Calu3 (cell line): ENCODE data around the gene FRAS1. TPM values are rescaled to one million over a fixed set of nuclear protein-coding genes. Genes with fewer than 3 reads are reported as not detected.

Experiments used
- BruUV-seq: library from RNA; stranded (reverse); fragments of 400-500 nt; replicated peaks from 2 replicates; lab custom pipeline; 2021; lab: Mats Ljungman, UMichigan
- CTCF ChIA-PET: fragments of 300-600 bp; sonication (Branson Sonifier 250); formaldehyde crosslinking; loops from one replicate; lab custom pipeline; 2022; ENCODE audit warnings: antibody characterized with exemption; lab: Charles Lee
- DNase-seq: peaks from one replicate; pipeline ENCODE4 v3.0.0; 2022
- H3K27ac Mint-ChIP-seq: one replicate; pipeline ENCODE4 v1.8.0; 2022; ENCODE audit warnings: mixed read lengths; ENCODE audit not compliant: unreplicated experiment
- H3K27me3 Mint-ChIP-seq: one replicate; pipeline ENCODE4 v1.8.0; 2022; ENCODE audit warnings: mixed read lengths; ENCODE audit not compliant: unreplicated experiment
- H3K36me3 Mint-ChIP-seq: one replicate; pipeline ENCODE4 v1.8.0; 2022; ENCODE audit warnings: mild to moderate bottlenecking, moderate library complexity, mixed read lengths; ENCODE audit not compliant: insufficient read depth, unreplicated experiment
- H3K4me1 Mint-ChIP-seq: one replicate; pipeline ENCODE4 v1.8.0; 2022; ENCODE audit warnings: mild to moderate bottlenecking, low read depth, mixed read lengths; ENCODE audit not compliant: unreplicated experiment
- H3K4me3 Mint-ChIP-seq: one replicate; pipeline ENCODE4 v1.8.0; 2022; ENCODE audit warnings: mild to moderate bottlenecking, low read depth, moderate library complexity, mixed read lengths; ENCODE audit not compliant: unreplicated experiment
- H3K9me3 Mint-ChIP-seq: one replicate; pipeline ENCODE4 v1.8.0; 2022; ENCODE audit warnings: low read depth, mixed read lengths; ENCODE audit not compliant: unreplicated experiment
- intact Hi-C: fragments of 100-400 bp; cut with micrococcal nuclease; formaldehyde crosslinking; loops from one replicate; pipeline ENCODE4 v1.10.0; 2022; ENCODE audit not compliant: unreplicated experiment
- total RNA-seq: library from RNA; stranded (reverse); gene quantifications from 2 replicates; pipeline ENCODE4 v1.2.3, GENCODE V29; 2022
- TF ChIP-seq, protein P1 (sequence below): fragments of 200-600 bp; IDR thresholded peaks from one replicate; pipeline ENCODE4 v1.8.0; 2022; ENCODE audit warnings: antibody characterized with exemption; ENCODE audit not compliant: unreplicated experiment

The FRAS1 gene
- total RNA-seq, 1 experiment from 2014 or later, result 29.4 TPM

DNA sequence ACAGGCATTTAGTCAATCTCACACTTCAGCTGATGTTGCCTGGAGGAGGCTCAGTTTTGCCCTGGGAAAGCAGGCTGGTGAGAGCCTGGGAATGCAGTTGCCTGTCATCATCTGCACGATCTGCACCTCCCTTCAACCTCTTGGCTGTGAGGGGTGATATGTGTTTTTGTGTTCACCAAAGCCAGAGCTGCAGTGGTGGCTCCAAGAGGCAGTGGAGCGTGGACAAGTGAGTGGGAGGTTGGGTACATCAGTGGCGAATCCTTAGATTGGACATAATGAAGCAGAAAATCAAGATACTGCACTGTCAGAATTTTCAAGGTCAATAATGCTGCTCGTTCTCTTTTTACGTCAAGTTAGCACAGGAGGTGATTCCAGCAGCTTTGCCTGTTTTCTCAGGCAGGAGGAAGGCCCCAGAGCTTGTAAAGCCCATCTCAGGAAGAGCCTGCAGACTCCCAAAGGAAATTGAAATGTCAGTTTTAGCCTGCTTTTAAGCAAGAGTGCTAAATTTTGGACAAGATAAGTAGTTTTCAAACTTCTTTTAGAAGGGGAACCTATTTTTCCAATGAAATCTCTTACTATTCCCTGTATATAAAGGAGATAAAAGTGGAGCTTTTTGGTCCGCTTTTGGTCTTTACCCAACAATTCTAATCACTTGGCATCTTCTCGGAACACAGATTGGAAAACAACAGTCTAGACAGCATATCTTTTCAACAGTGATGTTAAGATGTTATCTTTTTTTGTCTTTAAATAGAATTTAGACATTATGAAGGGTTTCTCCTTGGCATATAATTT lies 92.8 kb downstream of the FRAS1 start:
- Mint-ChIP-seq H3K36me3 (no peaks in the 10 kb centered on the region), H3K27me3 (no peaks in the 10 kb centered on the region), H3K4me3 (no peak overlapping the region), H3K27ac (no peak overlapping the region), H3K4me1 (peaks cover 33% of the 10 kb centered on the region), H3K9me3 (no peaks in the 10 kb centered on the region)
- CTCF ChIA-PET, result interaction anchor here (0.7 to 1.2 kb wide), 4 partner anchors 24 to 1538 kb away, joined by 3 to 5 read pairs (median 4); no protein-coding TSS in a partner anchor
- TF ChIP-seq, protein P1, sequence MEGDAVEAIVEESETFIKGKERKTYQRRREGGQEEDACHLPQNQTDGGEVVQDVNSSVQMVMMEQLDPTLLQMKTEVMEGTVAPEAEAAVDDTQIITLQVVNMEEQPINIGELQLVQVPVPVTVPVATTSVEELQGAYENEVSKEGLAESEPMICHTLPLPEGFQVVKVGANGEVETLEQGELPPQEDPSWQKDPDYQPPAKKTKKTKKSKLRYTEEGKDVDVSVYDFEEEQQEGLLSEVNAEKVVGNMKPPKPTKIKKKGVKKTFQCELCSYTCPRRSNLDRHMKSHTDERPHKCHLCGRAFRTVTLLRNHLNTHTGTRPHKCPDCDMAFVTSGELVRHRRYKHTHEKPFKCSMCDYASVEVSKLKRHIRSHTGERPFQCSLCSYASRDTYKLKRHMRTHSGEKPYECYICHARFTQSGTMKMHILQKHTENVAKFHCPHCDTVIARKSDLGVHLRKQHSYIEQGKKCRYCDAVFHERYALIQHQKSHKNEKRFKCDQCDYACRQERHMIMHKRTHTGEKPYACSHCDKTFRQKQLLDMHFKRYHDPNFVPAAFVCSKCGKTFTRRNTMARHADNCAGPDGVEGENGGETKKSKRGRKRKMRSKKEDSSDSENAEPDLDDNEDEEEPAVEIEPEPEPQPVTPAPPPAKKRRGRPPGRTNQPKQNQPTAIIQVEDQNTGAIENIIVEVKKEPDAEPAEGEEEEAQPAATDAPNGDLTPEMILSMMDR, result no peak
- intact Hi-C loops, result loop anchor here (10.0 kb wide), 1 partner anchor 85 kb away; no protein-coding TSS in a partner anchor
- peak; percentile 2 for DNase-seq
- BruUV-seq, result no TSS peak

DNA sequence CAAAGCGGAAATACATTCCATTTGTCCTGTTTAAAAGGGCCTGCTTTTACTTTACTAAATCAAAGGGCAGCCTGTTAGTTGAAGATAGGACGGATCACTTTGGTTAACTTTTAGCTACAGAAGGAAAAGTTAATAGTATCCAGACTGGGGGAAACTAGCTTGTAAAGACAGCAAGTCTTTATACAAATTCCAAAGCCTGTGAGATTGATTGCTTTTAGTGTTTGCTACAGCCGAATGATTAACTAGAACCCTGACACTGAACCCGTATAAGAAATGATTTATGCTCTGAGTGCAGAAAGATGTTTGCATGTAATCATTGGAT lies 93.4 kb downstream of the FRAS1 start:
- peaks cover 39% of the 10 kb centered on the region for H3K4me1 Mint-ChIP-seq
- CTCF ChIA-PET, result interaction anchor here (0.7 to 1.2 kb wide), 4 partner anchors 24 to 1537 kb away, joined by 3 to 5 read pairs (median 4); no protein-coding TSS in a partner anchor
- H3K27ac Mint-ChIP-seq, result no peak overlapping the region
- no peaks in the 10 kb centered on the region for H3K36me3 Mint-ChIP-seq
- H3K4me3 Mint-ChIP-seq, result no peak overlapping the region
- TF ChIP-seq, protein P1, result no peak
- intact Hi-C loops, result loop anchor here (10.0 kb wide), 1 partner anchor 86 kb away; no protein-coding TSS in a partner anchor
- no TSS peak for BruUV-seq
- no peaks in the 10 kb centered on the region for H3K9me3 Mint-ChIP-seq
- no peak for DNase-seq
- no peaks in the 10 kb centered on the region for H3K27me3 Mint-ChIP-seq

- Mint-ChIP-seq H3K4me1 (peaks cover 51% of the 10 kb centered on the region), H3K27me3 (no peaks in the 10 kb centered on the region), H3K27ac (no peak overlapping the region), H3K36me3 (no peaks in the 10 kb centered on the region), H3K9me3 (no peaks in the 10 kb centered on the region), H3K4me3 (no peak overlapping the region)
- TF ChIP-seq, protein P1, result no peak
- intact Hi-C loops, result loop anchor here (10.0 kb wide), 1 partner anchor 88 kb away; no protein-coding TSS in a partner anchor
- BruUV-seq, result no TSS peak
- CTCF ChIA-PET, result interaction anchor here (0.7 to 1.6 kb wide), 3 partner anchors 8 to 94 kb away, joined by 3 to 10 read pairs (median 4); no protein-coding TSS in a partner anchor
- no peak for DNase-seq
Observed at GRCh38 chr4:78152795-78153194, 95.7 kb downstream of the FRAS1 start.

DNA sequence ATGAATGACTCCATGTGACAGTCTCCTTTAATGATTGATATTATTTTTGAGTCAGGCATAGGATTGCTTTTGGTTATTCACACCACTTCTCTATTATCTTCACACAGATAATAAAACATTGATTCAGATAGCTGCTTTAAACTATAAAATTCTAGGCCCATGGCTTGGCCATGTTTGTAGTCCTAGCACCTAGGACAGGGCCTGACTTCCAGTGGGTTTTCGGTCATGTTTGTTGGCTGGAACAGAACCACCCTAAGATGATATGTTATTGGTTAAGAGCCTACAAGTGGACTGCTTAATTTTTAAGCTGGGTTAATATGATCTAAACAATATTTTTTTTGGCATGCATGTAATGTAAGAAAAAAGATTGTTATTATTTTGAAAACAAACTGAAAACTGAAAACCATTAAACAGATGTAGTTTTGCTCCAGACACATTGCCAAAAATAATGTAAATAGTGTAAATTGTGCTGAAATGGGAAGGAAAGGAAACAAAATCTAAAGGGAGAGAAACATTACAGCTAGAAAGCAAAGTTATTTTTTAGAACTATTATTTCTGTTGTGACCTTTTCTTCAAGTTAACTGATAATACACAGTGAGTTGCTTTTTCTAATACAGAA lies 98.0 kb downstream of the FRAS1 start:
- no TSS peak for BruUV-seq

More for the DNA sequence above, 98.0 kb downstream of the FRAS1 start:
- no peak overlapping the region for H3K27ac Mint-ChIP-seq
- no peaks in the 10 kb centered on the region for H3K9me3 Mint-ChIP-seq
- no peaks in the 10 kb centered on the region for H3K27me3 Mint-ChIP-seq
- TF ChIP-seq, protein P1, result no peak
- no peak overlapping the region for H3K4me3 Mint-ChIP-seq
- H3K36me3 Mint-ChIP-seq, result no peaks in the 10 kb centered on the region
- peaks cover 42% of the 10 kb centered on the region for H3K4me1 Mint-ChIP-seq
- intact Hi-C loops, result loop anchor here (2.0 to 10.0 kb wide), 2 partner anchors 22 to 90 kb away; no protein-coding TSS in a partner anchor
- CTCF ChIA-PET, result interaction anchor here (1.1 kb wide), 1 partner anchor 16 kb away, joined by 3 read pairs; no protein-coding TSS in a partner anchor
- no peak for DNase-seq
